DMS153 (cell line): ENCODE results near the gene THBD.
"Not testable (repeated sequence)": the region's sequence is repeated elsewhere in the genome, so short reads cannot be mapped to it uniquely, and the experiment has no call there.

Experiments used
- DNase-seq: peaks from one replicate; lab custom pipeline; 2025; lab: John Stamatoyannopoulos, UW

The THBD gene

GRCh38 chr20:23035731-23036130, 13.7 kb downstream of the THBD start:
- DNase-seq, result no peak

- no peak for DNase-seq
These were observed 14.5 kb downstream of the THBD start, which contains the start of gene SSTR4 for GRCh38 chr20:23034721-23035671. Gene SSTR4 (plus strand): TSS chr20:23035312. CDS start chr20:23035484, 172 bp downstream.

- no peak for DNase-seq
These were observed 15.6 kb downstream of the THBD start for GRCh38 chr20:23033918-23034317.

GRCh38 chr20:23032750-23033078, 16.8 kb downstream of the THBD start:
- DNase-seq, result no peak

GRCh38 chr20:23032056-23032749, 17.3 kb downstream of the THBD start:
- no peak for DNase-seq

- DNase-seq, result no peak
These were observed 18.1 kb downstream of the THBD start for GRCh38 chr20:23031346-23031745.

GRCh38 chr20:23029324-23029723, 20.1 kb downstream of the THBD start:
- DNase-seq, result no peak

GRCh38 chr20:23028392-23028791, 21.1 kb downstream of the THBD start:
- no peak for DNase-seq

- no peak for DNase-seq
These were observed 21.8 kb downstream of the THBD start for GRCh38 chr20:23027721-23028120.

- DNase-seq, result not testable (repeated sequence)
These were observed 24.0 kb downstream of the THBD start for GRCh38 chr20:23025503-23025902.

GRCh38 chr20:23024701-23025100, 24.8 kb downstream of the THBD start:
- no peak for DNase-seq

- no peak for DNase-seq
These were observed 25.8 kb downstream of the THBD start for GRCh38 chr20:23023621-23024177.

GRCh38 chr20:23022849-23023248, 26.6 kb downstream of the THBD start:
- no peak for DNase-seq

- DNase-seq, result no peak
These were observed 27.5 kb downstream of the THBD start for GRCh38 chr20:23021951-23022350.

GRCh38 chr20:23021541-23021940, 27.9 kb downstream of the THBD start:
- no peak for DNase-seq

GRCh38 chr20:23020230-23021018, 29.0 kb downstream of the THBD start:
- DNase-seq, result no peak

- DNase-seq, result no peak
These were observed 30.1 kb downstream of the THBD start for GRCh38 chr20:23019403-23019802.

GRCh38 chr20:23018941-23019340, 30.5 kb downstream of the THBD start:
- DNase-seq, result no peak

GRCh38 chr20:23018432-23018831, 31.0 kb downstream of the THBD start:
- DNase-seq, result no peak

GRCh38 chr20:23017516-23017915, 32.0 kb downstream of the THBD start:
- no peak for DNase-seq

GRCh38 chr20:23013429-23013828, 36.0 kb downstream of the THBD start:
- DNase-seq, result no peak
